GM12864 (cell line): ENCODE data around the gene RAB11FIP5.

Source experiments
- DNase-seq: peaks from one replicate; pipeline ENCODE4 v3.0.0-alpha.2; 2011; ENCODE audit warnings: low read depth
- H3K4me3 ChIP-seq: 2 replicates; pipeline ENCODE4 v1.5.1; 2011; ENCODE audit warnings: mild to moderate bottlenecking, low read depth, low read length, control low read depth
- TF ChIP-seq, protein P1 (sequence below): IDR thresholded peaks from 2 replicates; pipeline ENCODE4 v1.5.1; 2011; ENCODE audit warnings: low read depth, mild to moderate bottlenecking, moderate library complexity, low read length, control low read depth, inconsistent platforms; ENCODE audit errors: missing control alignments

Gene RAB11FIP5

DNA sequence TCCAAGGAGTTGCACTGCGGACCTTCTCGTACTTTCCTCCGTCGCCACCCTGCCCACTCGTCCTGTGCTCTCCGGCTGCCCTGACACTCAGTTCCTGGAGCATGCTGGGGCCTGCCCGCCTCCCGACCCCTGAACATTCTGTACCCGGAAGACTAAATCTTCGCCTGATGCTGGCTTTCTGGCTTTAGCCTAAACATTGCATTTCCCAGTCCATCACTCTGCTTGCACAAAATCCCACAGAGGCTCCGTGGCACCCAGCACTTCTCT lies 40.7 kb downstream of the RAB11FIP5 start:
- peak overlapping the region; percentile 83 for H3K4me3 ChIP-seq
- TF ChIP-seq, protein P1, sequence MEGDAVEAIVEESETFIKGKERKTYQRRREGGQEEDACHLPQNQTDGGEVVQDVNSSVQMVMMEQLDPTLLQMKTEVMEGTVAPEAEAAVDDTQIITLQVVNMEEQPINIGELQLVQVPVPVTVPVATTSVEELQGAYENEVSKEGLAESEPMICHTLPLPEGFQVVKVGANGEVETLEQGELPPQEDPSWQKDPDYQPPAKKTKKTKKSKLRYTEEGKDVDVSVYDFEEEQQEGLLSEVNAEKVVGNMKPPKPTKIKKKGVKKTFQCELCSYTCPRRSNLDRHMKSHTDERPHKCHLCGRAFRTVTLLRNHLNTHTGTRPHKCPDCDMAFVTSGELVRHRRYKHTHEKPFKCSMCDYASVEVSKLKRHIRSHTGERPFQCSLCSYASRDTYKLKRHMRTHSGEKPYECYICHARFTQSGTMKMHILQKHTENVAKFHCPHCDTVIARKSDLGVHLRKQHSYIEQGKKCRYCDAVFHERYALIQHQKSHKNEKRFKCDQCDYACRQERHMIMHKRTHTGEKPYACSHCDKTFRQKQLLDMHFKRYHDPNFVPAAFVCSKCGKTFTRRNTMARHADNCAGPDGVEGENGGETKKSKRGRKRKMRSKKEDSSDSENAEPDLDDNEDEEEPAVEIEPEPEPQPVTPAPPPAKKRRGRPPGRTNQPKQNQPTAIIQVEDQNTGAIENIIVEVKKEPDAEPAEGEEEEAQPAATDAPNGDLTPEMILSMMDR, result no peak
- no peak for DNase-seq

DNA sequence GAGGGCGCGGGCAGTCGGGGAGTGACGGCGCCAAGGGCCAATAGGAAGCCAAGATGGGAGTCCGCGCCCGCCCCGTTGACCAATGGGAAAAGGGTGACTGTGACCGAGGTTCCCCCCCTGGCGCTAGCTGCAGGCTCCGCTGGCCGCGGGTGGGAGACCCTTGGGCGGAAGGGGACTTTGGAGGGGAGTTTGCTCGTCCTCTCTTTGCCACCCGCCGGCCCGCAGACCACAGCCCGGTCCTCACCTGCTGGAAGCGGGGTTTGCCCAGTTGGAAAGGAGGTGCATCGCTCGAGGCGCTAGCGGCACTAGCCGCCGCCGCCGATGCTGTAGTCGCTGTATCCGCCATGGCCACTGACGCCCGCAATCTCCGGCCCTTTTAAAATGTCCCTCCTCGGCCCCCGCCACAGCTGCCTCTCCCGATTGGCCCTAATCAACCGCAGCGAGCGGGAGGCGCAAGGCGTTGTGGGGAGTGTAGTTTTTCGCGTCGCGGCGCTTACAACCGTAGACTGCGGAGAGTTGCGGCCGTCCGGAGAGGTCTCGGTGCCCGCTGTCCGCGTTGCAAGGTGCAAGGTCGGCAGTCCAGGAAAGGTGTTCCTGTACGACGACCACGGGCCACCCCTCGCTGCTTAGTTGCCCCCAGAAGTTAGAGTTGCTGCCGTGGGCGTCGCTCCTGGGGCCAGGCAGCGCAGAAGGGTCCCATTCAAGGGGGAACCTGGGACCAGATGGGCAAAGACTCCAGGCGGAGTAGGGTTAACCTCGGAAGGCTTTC lies 41.2 kb downstream of the RAB11FIP5 start, which contains the start of gene SFXN5:
SFXN5 (minus strand) TSS at position 353 of the 769 bp plus-strand sequence; CDS start at position 346, 7 bp downstream.
- DNase-seq, result peak; percentile 73
- TF ChIP-seq, protein P1, result no peak
- peak within 1 kb of the TSS; percentile 83 for H3K4me3 ChIP-seq

DNA sequence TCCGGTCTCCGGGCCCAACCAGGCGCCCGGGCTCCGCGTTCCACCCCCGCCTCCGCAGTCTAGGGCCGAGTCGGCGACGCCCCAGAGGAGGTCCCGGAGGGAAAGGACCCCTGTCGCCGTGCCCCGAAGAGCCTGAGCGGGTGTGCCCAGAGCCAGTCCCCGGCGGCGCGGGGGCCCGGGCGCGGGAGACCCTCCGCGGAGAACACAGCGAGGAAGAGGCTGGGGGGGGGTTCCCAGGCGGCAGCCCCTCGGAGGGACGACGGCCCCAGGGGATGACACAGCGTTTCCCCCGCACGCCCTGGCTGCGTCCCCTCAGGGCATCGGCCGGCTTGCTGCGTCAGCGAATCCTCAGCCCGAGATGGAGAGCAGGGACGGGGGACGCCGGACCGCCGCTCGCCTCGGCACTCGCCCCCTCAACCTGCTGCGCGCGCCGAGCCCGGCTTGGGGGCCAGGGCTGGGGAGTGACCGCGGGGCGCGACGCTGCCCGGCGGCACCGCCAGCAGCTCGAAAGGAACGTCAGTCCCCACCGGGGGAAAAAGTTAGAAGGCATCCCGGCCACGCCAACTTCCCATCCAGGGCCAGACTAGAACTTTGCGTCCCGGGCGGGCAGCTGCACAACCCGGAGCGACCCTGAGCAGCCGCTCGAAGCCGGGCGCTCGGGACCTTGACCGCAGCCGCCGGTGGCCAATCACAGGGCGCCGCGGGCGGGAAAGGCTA lies 41.9 kb downstream of the RAB11FIP5 start:
- TF ChIP-seq, protein P1, result no peak
- peak overlapping the region; percentile 83 for H3K4me3 ChIP-seq
- DNase-seq, result no peak

DNA sequence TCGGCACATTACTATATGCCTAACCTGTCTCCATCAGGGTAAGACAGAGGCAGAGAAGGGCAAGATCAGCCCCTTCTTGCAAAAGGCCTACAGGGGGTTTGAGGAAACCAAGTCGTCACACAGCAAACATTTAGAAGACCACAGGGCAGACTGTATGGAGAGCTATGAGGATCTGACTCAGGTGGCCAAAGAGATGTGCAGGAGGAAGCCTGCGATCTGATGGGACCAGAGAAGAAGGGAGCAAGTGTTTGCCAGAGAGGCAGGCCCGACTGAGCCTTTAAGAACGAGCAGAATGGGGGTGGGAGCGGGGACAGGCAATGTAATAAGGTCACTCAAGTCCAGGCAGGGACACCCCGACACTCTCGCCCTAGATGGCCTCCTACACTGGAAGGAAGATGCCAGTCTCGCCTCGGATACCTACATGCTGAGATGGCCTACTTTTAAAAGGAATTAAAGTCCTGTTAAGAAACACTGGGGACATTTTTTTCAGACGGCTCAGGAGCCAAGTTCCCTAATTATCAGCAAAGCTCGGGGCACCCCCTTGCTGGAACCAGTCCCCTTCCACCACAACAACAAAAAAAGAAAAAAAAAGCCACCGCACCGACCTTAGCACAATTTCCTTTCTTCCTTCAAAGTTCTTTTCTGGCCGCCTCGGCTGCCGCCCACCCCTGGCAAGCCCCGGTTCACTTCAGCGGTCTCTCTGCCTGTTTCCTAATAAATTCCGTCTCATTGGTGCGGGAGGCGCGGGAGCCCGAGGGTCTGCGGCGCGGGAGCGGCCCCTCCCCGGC lies 42.7 kb downstream of the RAB11FIP5 start:
- TF ChIP-seq, protein P1, result no peak
- peak overlapping the region; percentile 83 for H3K4me3 ChIP-seq
- DNase-seq, result no peak

DNA sequence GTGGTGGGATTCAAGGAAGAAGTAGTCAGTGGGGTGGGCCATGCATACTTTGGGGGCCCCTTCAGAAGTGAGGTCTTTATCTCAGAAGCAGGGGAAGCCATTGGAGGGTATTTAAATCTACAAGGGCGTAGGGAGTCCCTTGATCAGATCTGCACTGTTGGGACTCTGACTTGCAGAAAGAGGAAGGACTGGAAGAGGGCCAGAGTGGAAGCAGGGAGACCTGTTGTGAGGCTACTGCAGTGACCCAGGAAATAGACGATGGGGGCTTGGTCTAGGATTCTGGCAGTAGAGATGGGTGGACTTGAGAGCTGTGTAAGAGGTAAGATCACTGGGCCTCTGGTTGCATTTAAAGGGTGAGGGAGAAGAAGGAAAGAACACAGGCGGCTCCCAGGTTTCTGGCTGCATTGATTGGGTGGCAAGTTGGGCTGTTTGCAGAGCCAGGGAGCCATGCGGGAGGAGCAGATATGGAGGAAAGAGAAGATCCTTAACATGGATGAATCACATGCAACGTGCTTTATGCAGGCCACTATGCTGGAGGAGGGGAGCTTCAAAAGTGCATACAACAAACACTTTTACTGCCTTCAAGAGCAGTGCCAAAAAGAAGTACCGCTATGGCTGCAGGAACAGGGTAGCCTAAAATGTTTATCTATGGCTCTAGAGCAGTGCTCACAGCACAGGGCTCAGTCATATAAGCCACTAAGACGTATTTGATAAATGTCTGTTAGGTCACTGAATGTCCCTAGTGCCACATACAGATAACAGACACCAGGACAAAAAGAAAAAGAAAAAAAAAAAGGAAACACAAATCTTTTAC lies 43.5 kb downstream of the RAB11FIP5 start:
- TF ChIP-seq, protein P1, result no peak
- H3K4me3 ChIP-seq, result no peak overlapping the region
- DNase-seq, result no peak

DNA sequence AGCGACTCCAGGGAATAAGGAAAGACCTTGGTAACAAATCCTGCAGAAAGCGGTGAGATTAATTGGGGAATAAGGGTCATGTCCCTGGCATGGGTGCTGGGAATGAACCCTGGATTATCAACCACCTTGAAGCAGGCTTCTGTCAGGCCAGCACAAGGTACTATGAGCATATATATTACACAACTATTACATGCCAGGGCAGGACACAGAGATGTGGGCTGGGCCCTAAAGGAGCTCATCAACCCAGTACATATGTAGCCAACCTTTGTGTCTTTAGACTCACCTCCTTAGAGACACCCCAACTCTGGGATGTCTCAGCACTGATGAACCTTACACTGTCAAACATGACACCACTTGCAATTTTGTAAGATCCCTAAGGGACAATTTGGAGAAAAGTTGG lies 44.6 kb downstream of the RAB11FIP5 start:
- no peak overlapping the region for H3K4me3 ChIP-seq
- TF ChIP-seq, protein P1, result no peak
- no peak for DNase-seq
